SK-N-SH treated with all-trans-retinoic acid at 6 μM for 48 hours (cell line): Measurements from ENCODE around the gene TRIP6.

ENCODE experiments used
- ATAC-seq: fragments of 200-7000 bp; cut with Tn5 transposase; 3 replicates; pipeline ENCODE4 v1.9.1; 2020; ENCODE audit warnings: mild to moderate bottlenecking, moderate library complexity
- ARNTL ChIP-seq: fragments of 450-650 bp; formaldehyde crosslinking; IDR thresholded peaks from 2 replicates; pipeline ENCODE4 v1.5.0; 2020; ENCODE audit warnings: low read depth, mild to moderate bottlenecking, moderate library complexity, borderline replicate concordance
- CREB5 ChIP-seq: fragments of 250-450 bp; sonication (Bioruptor Pico); IDR thresholded peaks from 2 replicates; pipeline ENCODE4 v1.5.1; 2020; ENCODE audit warnings: low read depth, mild to moderate bottlenecking, moderate library complexity
- CSDC2 ChIP-seq: fragments of 250-450 bp; sonication (Bioruptor Pico); IDR thresholded peaks from 2 replicates; pipeline ENCODE4 v1.5.0; 2020; ENCODE audit warnings: mild to moderate bottlenecking, moderate library complexity
- CSRNP3 ChIP-seq: fragments of 250-450 bp; sonication (Bioruptor Pico); IDR thresholded peaks from 2 replicates; pipeline ENCODE4 v1.5.1; 2021; ENCODE audit warnings: mild to moderate bottlenecking, moderate library complexity
- ESRRG ChIP-seq: fragments of 250-450 bp; sonication (Bioruptor Pico); IDR thresholded peaks from 2 replicates; pipeline ENCODE4 v1.6.1; 2021; ENCODE audit warnings: mild to moderate bottlenecking
- GLIS3 ChIP-seq: fragments of 250-450 bp; sonication (Bioruptor Pico); IDR thresholded peaks from 2 replicates; pipeline ENCODE4 v1.5.0; 2020; ENCODE audit warnings: mild to moderate bottlenecking, moderate library complexity
- ISL1 ChIP-seq: fragments of 250-450 bp; sonication (Bioruptor Pico); IDR thresholded peaks from 2 replicates; pipeline ENCODE4 v2.1.2; 2022; ENCODE audit warnings: mild to moderate bottlenecking, moderate library complexity
- OSR1 ChIP-seq: fragments of 250-450 bp; sonication (Bioruptor Pico); IDR thresholded peaks from 2 replicates; pipeline ENCODE4 v1.8.0; 2022; ENCODE audit warnings: moderate library complexity, mild to moderate bottlenecking, inconsistent platforms
- POU6F1 ChIP-seq: fragments of 250-450 bp; sonication (Bioruptor Pico); IDR thresholded peaks from 2 replicates; pipeline ENCODE4 v1.8.0; 2021; ENCODE audit warnings: low read depth, mild to moderate bottlenecking, moderate library complexity, borderline replicate concordance
- PPARA ChIP-seq: fragments of 250-450 bp; sonication (Bioruptor Pico); IDR thresholded peaks from 2 replicates; pipeline ENCODE4 v1.5.0; 2020; ENCODE audit warnings: mild to moderate bottlenecking, borderline replicate concordance
- RARB ChIP-seq: fragments of 250-450 bp; sonication (Bioruptor Pico); IDR thresholded peaks from 2 replicates; pipeline ENCODE4 v1.8.0; 2021; ENCODE audit warnings: mild to moderate bottlenecking, moderate library complexity
- SNAI2 ChIP-seq: fragments of 250-450 bp; sonication (Bioruptor Pico); IDR thresholded peaks from 2 replicates; pipeline ENCODE4 v1.5.0; 2020; ENCODE audit warnings: mild to moderate bottlenecking, moderate library complexity
- TOX ChIP-seq: fragments of 250-450 bp; sonication (Bioruptor Pico); IDR thresholded peaks from 2 replicates; pipeline ENCODE4 v1.8.0; 2021; ENCODE audit warnings: mild to moderate bottlenecking, moderate library complexity, borderline replicate concordance
- ZC3H10 ChIP-seq: fragments of 250-450 bp; sonication (Bioruptor Pico); IDR thresholded peaks from 2 replicates; pipeline ENCODE4 v1.5.1; 2021; ENCODE audit warnings: mild to moderate bottlenecking, moderate library complexity
- ZFP3 ChIP-seq: fragments of 250-450 bp; sonication (Bioruptor Pico); IDR thresholded peaks from 2 replicates; pipeline ENCODE4 v1.5.0; 2020; ENCODE audit warnings: mild to moderate bottlenecking, moderate library complexity
- ZFP30 ChIP-seq: fragments of 450-650 bp; formaldehyde crosslinking; IDR thresholded peaks from 2 replicates; pipeline ENCODE4 v1.5.0; 2022; ENCODE audit warnings: mild to moderate bottlenecking, moderate library complexity
- ZNF70 ChIP-seq: fragments of 450-650 bp; formaldehyde crosslinking; IDR thresholded peaks from 2 replicates; pipeline ENCODE4 v1.5.0; 2020; ENCODE audit warnings: mild to moderate bottlenecking, moderate library complexity
- ZNF8 ChIP-seq: fragments of 450-650 bp; formaldehyde crosslinking; IDR thresholded peaks from 2 replicates; pipeline ENCODE4 v1.5.0; 2020; ENCODE audit warnings: mild to moderate bottlenecking, moderate library complexity
- TF ChIP-seq, protein P1 (sequence below): fragments of 250-450 bp; sonication (Bioruptor Pico); IDR thresholded peaks from 2 replicates; pipeline ENCODE4 v1.5.0; 2020; ENCODE audit warnings: mild to moderate bottlenecking, moderate library complexity

The TRIP6 gene

DNA sequence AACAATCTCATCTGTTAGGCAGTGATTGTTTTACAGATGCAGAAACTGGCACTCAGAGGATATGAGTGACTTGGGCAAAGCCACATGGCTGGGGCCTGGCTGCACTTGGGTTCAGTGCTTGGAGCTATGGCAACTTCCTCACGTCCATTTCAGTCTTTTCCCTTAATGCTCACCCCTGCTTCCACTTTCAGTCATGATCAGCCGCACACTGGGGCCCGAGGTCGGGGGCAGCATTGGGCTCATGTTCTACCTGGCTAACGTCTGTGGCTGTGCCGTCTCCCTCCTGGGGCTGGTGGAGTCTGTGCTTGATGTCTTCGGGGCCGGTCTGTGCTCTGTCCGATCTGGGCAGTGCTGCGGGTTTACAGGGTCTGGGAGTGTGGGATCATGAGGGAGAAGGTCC, 11.7 kb upstream of the TRIP6 start:
- TF ChIP-seq ARNTL (CRISPR knock-in tag) (no peak), ZNF8 (no peak), CSRNP3 (CRISPR knock-in tag) (no peak), ZC3H10 (CRISPR knock-in tag) (no peak), POU6F1 (no peak), RARB (CRISPR knock-in tag) (no peak), PPARA (no peak), ISL1 (CRISPR knock-in tag) (no peak), ZFP3 (CRISPR knock-in tag) (no peak), GLIS3 (no peak), ESRRG (CRISPR knock-in tag) (no peak), SNAI2 (CRISPR knock-in tag) (no peak), CSDC2 (no peak), TOX (CRISPR knock-in tag) (no peak), OSR1 (CRISPR knock-in tag) (no peak)
- TF ChIP-seq, protein P1, sequence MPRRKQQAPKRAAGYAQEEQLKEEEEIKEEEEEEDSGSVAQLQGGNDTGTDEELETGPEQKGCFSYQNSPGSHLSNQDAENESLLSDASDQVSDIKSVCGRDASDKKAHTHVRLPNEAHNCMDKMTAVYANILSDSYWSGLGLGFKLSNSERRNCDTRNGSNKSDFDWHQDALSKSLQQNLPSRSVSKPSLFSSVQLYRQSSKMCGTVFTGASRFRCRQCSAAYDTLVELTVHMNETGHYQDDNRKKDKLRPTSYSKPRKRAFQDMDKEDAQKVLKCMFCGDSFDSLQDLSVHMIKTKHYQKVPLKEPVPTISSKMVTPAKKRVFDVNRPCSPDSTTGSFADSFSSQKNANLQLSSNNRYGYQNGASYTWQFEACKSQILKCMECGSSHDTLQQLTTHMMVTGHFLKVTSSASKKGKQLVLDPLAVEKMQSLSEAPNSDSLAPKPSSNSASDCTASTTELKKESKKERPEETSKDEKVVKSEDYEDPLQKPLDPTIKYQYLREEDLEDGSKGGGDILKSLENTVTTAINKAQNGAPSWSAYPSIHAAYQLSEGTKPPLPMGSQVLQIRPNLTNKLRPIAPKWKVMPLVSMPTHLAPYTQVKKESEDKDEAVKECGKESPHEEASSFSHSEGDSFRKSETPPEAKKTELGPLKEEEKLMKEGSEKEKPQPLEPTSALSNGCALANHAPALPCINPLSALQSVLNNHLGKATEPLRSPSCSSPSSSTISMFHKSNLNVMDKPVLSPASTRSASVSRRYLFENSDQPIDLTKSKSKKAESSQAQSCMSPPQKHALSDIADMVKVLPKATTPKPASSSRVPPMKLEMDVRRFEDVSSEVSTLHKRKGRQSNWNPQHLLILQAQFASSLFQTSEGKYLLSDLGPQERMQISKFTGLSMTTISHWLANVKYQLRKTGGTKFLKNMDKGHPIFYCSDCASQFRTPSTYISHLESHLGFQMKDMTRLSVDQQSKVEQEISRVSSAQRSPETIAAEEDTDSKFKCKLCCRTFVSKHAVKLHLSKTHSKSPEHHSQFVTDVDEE (CRISPR knock-in tag), result no peak
- no peak for ATAC-seq

DNA sequence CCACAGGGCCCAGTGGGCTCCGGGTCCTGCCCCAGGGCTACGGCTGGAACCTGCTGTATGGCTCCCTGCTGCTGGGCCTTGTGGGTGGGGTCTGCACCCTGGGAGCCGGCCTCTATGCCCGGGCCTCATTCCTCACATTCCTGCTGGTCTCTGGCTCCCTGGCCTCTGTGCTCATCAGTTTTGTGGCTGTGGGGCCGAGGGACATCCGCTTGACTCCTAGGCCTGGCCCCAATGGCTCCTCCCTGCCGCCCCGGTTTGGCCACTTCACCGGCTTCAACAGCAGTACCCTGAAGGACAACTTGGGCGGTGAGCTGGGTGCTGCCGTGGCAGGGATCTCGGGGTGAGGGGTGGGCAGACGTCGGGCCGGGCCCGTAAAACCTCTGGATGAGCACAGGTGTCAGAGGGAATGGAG, 10.3 kb upstream of the TRIP6 start:
- no peak for ATAC-seq
- TF ChIP-seq, protein P1 (CRISPR knock-in tag), result no peak
- no peak for TF ChIP-seq RARB (CRISPR knock-in tag)
- TF ChIP-seq ISL1 (CRISPR knock-in tag), result no peak
- no peak for TF ChIP-seq CREB5 (CRISPR knock-in tag)
- TF ChIP-seq ZNF70 (CRISPR knock-in tag), result no peak
- TF ChIP-seq ZFP30 (CRISPR knock-in tag), result no peak
- no peak for TF ChIP-seq POU6F1
- no peak for TF ChIP-seq OSR1 (CRISPR knock-in tag)
- no peak for TF ChIP-seq CSRNP3 (CRISPR knock-in tag)
- TF ChIP-seq SNAI2 (CRISPR knock-in tag), result no peak
- TF ChIP-seq CSDC2, result no peak
- no peak for TF ChIP-seq ESRRG (CRISPR knock-in tag)
- no peak for TF ChIP-seq ZFP3 (CRISPR knock-in tag)
- no peak for TF ChIP-seq GLIS3
- TF ChIP-seq TOX (CRISPR knock-in tag), result no peak
- TF ChIP-seq ZC3H10 (CRISPR knock-in tag), result no peak
